GM12892 (cell line): ENCODE results near the gene RBM22.

Experiments
- POLR2A ChIP-seq: IDR thresholded peaks from 2 replicates; pipeline ENCODE4 v1.6.1; 2011; ENCODE audit warnings: low read depth, low read length, control low read depth
- POLR2AphosphoS5 ChIP-seq: IDR thresholded peaks from 2 replicates; pipeline ENCODE4 v1.6.1; 2011; ENCODE audit warnings: low read depth, low read length, control low read depth
- TAF1 ChIP-seq: IDR thresholded peaks from 2 replicates; pipeline ENCODE4 v1.6.1; 2011; ENCODE audit warnings: low read depth, mild to moderate bottlenecking, control low read depth, low read length, borderline replicate concordance

- TF ChIP-seq POLR2A: no peak
- TF ChIP-seq TAF1: no peak
- no peak for TF ChIP-seq POLR2AphosphoS5
Measured at GRCh38 chr5:150700246-150700593, 642 bp downstream of the RBM22 start.
